Measurements from ENCODE around the gene DDX42.
"Not testable (repeated sequence)": the region's sequence is repeated elsewhere in the genome, so short reads cannot be mapped to it uniquely, and the experiment has no call there.

Gene DDX42

DNA sequence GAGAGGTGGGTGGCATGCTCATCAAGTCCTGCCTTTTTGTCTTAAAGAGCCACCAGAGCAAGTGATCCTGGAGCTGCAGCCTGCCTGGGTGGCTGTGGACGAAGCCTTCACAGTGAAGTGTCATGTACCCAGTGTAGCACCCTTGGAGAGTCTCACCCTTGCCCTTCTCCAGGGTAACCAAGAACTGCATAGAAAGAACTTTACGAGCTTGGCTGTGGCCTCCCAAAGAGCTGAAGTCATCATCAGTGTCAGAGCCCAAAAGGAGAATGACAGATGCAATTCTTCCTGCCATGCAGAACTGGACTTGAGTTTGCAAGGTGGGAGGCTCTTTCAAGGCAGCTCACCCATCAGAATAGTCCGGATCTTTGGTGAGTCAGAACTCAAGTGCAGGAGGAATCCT is 85.3 kb downstream of the DDX42 start:
- Histone ChIP-seq H3K79me2 (ENCODE audit: insufficient read depth, low read depth) (no peaks in the 10 kb centered on the region), H3K4me3 (IDR thresholded peaks at IDR 0.05; ENCODE audit: insufficient read depth, low read depth, low read length) (no peak overlapping the region), H3K36me3 (ENCODE audit: insufficient read depth) (no peaks in the 10 kb centered on the region), H3K4me2 (no peak overlapping the region), H3K4me1 (ENCODE audit: low read depth, poor library complexity, severe bottlenecking) (no peaks in the 10 kb centered on the region), H3K9ac (no peak overlapping the region), H2AFZ (ENCODE audit: low read depth) (no peak overlapping the region), H4K20me1 (ENCODE audit: insufficient read depth) (no peaks in the 10 kb centered on the region), H3K27me3 (ENCODE audit: insufficient read depth, low read depth) (peaks cover 8% of the 10 kb centered on the region; the same call in 1 of the 2 replicates), H3K27ac (no peak overlapping the region)
- TF ChIP-seq, protein P1, sequence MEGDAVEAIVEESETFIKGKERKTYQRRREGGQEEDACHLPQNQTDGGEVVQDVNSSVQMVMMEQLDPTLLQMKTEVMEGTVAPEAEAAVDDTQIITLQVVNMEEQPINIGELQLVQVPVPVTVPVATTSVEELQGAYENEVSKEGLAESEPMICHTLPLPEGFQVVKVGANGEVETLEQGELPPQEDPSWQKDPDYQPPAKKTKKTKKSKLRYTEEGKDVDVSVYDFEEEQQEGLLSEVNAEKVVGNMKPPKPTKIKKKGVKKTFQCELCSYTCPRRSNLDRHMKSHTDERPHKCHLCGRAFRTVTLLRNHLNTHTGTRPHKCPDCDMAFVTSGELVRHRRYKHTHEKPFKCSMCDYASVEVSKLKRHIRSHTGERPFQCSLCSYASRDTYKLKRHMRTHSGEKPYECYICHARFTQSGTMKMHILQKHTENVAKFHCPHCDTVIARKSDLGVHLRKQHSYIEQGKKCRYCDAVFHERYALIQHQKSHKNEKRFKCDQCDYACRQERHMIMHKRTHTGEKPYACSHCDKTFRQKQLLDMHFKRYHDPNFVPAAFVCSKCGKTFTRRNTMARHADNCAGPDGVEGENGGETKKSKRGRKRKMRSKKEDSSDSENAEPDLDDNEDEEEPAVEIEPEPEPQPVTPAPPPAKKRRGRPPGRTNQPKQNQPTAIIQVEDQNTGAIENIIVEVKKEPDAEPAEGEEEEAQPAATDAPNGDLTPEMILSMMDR (conservative IDR thresholded peaks at IDR 0.05; ENCODE audit: low read depth, low read length), result no peak

DNA sequence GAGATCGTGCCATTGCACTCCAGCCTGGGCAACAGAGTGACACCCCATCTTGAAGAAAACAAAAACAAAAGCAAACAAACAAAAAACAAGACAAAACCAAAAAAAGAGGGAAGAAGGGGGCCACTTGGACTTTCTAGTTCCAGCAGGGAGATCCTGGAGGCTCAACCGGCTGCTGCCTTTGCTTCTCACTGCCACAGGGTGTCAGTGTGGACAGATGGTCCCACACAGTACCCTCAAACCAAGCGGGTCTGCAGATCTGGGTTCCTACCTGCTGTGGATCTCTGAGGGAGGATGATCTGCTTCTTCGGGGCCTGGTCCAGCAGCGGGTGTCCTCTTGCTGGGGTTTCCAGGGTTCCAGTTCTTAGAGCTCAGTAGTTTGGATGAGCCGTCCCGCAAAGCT is 92.7 kb downstream of the DDX42 start:
- Histone ChIP-seq H2AFZ (ENCODE audit: low read depth) (peak overlapping the region; percentile 39; the same call in 1 of the 2 replicates), H3K4me2 (peak overlapping the region; percentile 16; the same call in 1 of the 2 replicates)
- H3K27me3 ChIP-seq (ENCODE audit: insufficient read depth, low read depth); H3K79me2 ChIP-seq (ENCODE audit: insufficient read depth, low read depth); H3K36me3 ChIP-seq (ENCODE audit: insufficient read depth); H3K27ac ChIP-seq; H3K4me3 ChIP-seq (IDR thresholded peaks at IDR 0.05; ENCODE audit: insufficient read depth, low read depth, low read length); H4K20me1 ChIP-seq (ENCODE audit: insufficient read depth); H3K4me1 ChIP-seq (ENCODE audit: low read depth, poor library complexity, severe bottlenecking); H3K9ac ChIP-seq: not testable (repeated sequence)
